A549 (cell line): ENCODE data around the gene NECAB3. TPM values are rescaled to one million over a fixed set of nuclear protein-coding genes. Genes with fewer than 3 reads are reported as not detected.

ENCODE experiments used
- ATAC-seq, 2 experiments: fragments of 200-7000 bp in 1 of 2; fragments of >200 bp in 1 of 2; cut with Nextera tagmentation in 1 of 2; cut with Tn5 transposase in 1 of 2; 3 replicates each; pipeline versions ENCODE4 v1.8.0 to v1.9.1; 2018 to 2020; ENCODE audit warnings: mild to moderate bottlenecking in 1 of 2, moderate library complexity in 1 of 2
- CTCF ChIA-PET: fragments of 300-600 bp; sonication (Branson Sonifier 250); formaldehyde crosslinking; extraction: SDS; loops from one replicate; lab custom pipeline; 2021; ENCODE audit warnings: antibody characterized with exemption, inconsistent platforms; lab: Yijun Ruan, JAX
- POLR2A ChIA-PET: fragments of 350-600 bp; formaldehyde crosslinking; extraction: SDS; loops from one replicate; lab custom pipeline; 2021; ENCODE audit warnings: antibody characterized with exemption, inconsistent platforms; lab: Yijun Ruan, JAX
- DNase-seq, 2 experiments: peaks; one replicate each; pipeline versions ENCODE4 v3.0.0 to v3.0.0-alpha.2; 2011 to 2016; ENCODE audit warnings: low read depth in 1 of 2, low spot score in 1 of 2
- FAIRE-seq: peaks from 2 replicates; lab custom pipeline; 2011; peaks lifted over from hg19 to GRCh38; lab: Jason Lieb, UNC
- H3K27ac ChIP-seq, 2 experiments: fragments of >200 bp; sonication (Bioruptor Twin); formaldehyde crosslinking; 3 replicates each; pipeline ENCODE4 v1.5.1; 2016 to 2017
- H3K4me1 ChIP-seq: fragments of >200 bp; sonication (Bioruptor Twin); formaldehyde crosslinking; 3 replicates; pipeline ENCODE4 v1.6.1; 2016
- H3K4me2 ChIP-seq: fragments of >200 bp; sonication (Bioruptor Twin); formaldehyde crosslinking; 3 replicates; pipeline ENCODE4 v1.6.1; 2016
- H3K4me3 ChIP-seq: fragments of >200 bp; sonication (Bioruptor Twin); formaldehyde crosslinking; 3 replicates; pipeline ENCODE4 v1.5.1; 2016
- H3K9me3 ChIP-seq: fragments of >200 bp; sonication (Bioruptor Twin); formaldehyde crosslinking; 3 replicates; pipeline ENCODE4 v1.6.1; 2016
- BHLHE40 ChIP-seq: IDR thresholded peaks from 2 replicates; pipeline ENCODE4 v1.6.1; 2012; ENCODE audit warnings: low read depth, low read length, inconsistent platforms
- CEBPB ChIP-seq, 2 experiments: fragments of >200 bp in 1 of 2; sonication (Bioruptor Twin) in 1 of 2; formaldehyde crosslinking in 1 of 2; IDR thresholded peaks; 2 replicates each; pipeline ENCODE4 v1.6.1; 2012 to 2016
- CHD4 ChIP-seq: fragments of 200-600 bp; sonication (generic); IDR thresholded peaks from 2 replicates; pipeline ENCODE4 v1.6.1; 2016; ENCODE audit warnings: antibody characterized with exemption, mild to moderate bottlenecking, borderline replicate concordance
- EHF ChIP-seq: fragments of 250-450 bp; sonication (Bioruptor Pico); IDR thresholded peaks from 2 replicates; pipeline ENCODE4 v1.5.0; 2020; ENCODE audit warnings: mild to moderate bottlenecking
- EHMT2 ChIP-seq: fragments of 200-600 bp; sonication (generic); IDR thresholded peaks from 2 replicates; pipeline ENCODE4 v1.6.1; 2016; ENCODE audit warnings: antibody characterized with exemption, low read depth, mild to moderate bottlenecking, moderate library complexity
- EP300 ChIP-seq, 2 experiments: fragments of >200 bp; sonication (Bioruptor Twin); formaldehyde crosslinking; IDR thresholded peaks; 2 replicates in 1 of 2; 3 replicates in 1 of 2; pipeline ENCODE4 v1.6.1; 2016 to 2017
- ESRRA ChIP-seq: fragments of 150-350 bp; IDR thresholded peaks from 2 replicates; pipeline ENCODE4 v1.6.1; 2014; ENCODE audit warnings: mild to moderate bottlenecking, low read length, borderline replicate concordance
- FOSB ChIP-seq: fragments of 250-450 bp; sonication (Bioruptor Pico); IDR thresholded peaks from 2 replicates; pipeline ENCODE4 v1.5.0; 2020; ENCODE audit warnings: mild to moderate bottlenecking, moderate library complexity
- FOXS1 ChIP-seq: fragments of 250-450 bp; sonication (Bioruptor Pico); IDR thresholded peaks from 2 replicates; pipeline ENCODE4 v1.5.0; 2020; ENCODE audit warnings: mild to moderate bottlenecking, moderate library complexity
- GATA3 ChIP-seq: IDR thresholded peaks from 2 replicates; pipeline ENCODE4 v1.6.1; 2012; ENCODE audit warnings: borderline replicate concordance
- HDAC2 ChIP-seq: fragments of 200-600 bp; sonication (generic); IDR thresholded peaks from 2 replicates; pipeline ENCODE4 v1.6.1; 2016
- HOXA7 ChIP-seq: fragments of 250-450 bp; sonication (Bioruptor Pico); IDR thresholded peaks from 2 replicates; pipeline ENCODE4 v1.5.0; 2020; ENCODE audit warnings: mild to moderate bottlenecking, moderate library complexity
- HOXB13 ChIP-seq: fragments of 250-450 bp; sonication (Bioruptor Pico); IDR thresholded peaks from 2 replicates; pipeline ENCODE4 v1.5.0; 2020; ENCODE audit warnings: low read depth, mild to moderate bottlenecking, moderate library complexity
- HOXB5 ChIP-seq: fragments of 250-450 bp; sonication (Bioruptor Pico); IDR thresholded peaks from 2 replicates; pipeline ENCODE4 v1.5.0; 2020; ENCODE audit warnings: mild to moderate bottlenecking, moderate library complexity
- KDM1A ChIP-seq: fragments of 200-600 bp; sonication (generic); IDR thresholded peaks from 2 replicates; pipeline ENCODE4 v1.6.1; 2016; ENCODE audit warnings: low read depth, mild to moderate bottlenecking
- MYC ChIP-seq: IDR thresholded peaks from 2 replicates; pipeline ENCODE4 v1.6.1; 2012; ENCODE audit warnings: mild to moderate bottlenecking, inconsistent platforms, low read length, improper control_type of control experiment, borderline replicate concordance
- NPAS2 ChIP-seq: fragments of 250-450 bp; sonication (Bioruptor Pico); IDR thresholded peaks from 2 replicates; pipeline ENCODE4 v1.8.0; 2022; ENCODE audit warnings: mild to moderate bottlenecking, moderate library complexity, borderline replicate concordance
- PHF8 ChIP-seq: fragments of 200-600 bp; sonication (generic); IDR thresholded peaks from 2 replicates; pipeline ENCODE4 v1.6.1; 2016; ENCODE audit warnings: low read depth, mild to moderate bottlenecking, antibody characterized with exemption, moderate library complexity, borderline replicate concordance
- POLR2AphosphoS2 ChIP-seq: conservative IDR thresholded peaks from 2 replicates; pipeline ENCODE4 v1.6.1; 2012; ENCODE audit warnings: low read length, improper control_type of control experiment, inconsistent platforms
- RARB ChIP-seq: fragments of 250-450 bp; sonication (Bioruptor Pico); IDR thresholded peaks from 2 replicates; pipeline ENCODE4 v1.8.0; 2021; ENCODE audit warnings: mild to moderate bottlenecking, moderate library complexity
- TFCP2L1 ChIP-seq: fragments of 250-450 bp; sonication (Bioruptor Pico); IDR thresholded peaks from 2 replicates; pipeline ENCODE4 v1.5.0; 2021; ENCODE audit warnings: mild to moderate bottlenecking
- ZNF302 ChIP-seq: fragments of 250-450 bp; sonication (Bioruptor Pico); IDR thresholded peaks from 2 replicates; pipeline ENCODE4 v1.9.0; 2021; ENCODE audit warnings: inconsistent platforms, mild to moderate bottlenecking, moderate library complexity
- WGBS: methylation state at CpG from one replicate; pipeline ENCODE4 v1.1.6; 2017; ENCODE audit errors: missing lambda C conversion rate; 5-methylcytosine and 5-hydroxymethylcytosine counted together
- polyA plus RNA-seq, 4 experiments: library from polyadenylated mRNA; depleted of rRNA in 3 of 4; stranded (reverse); fragments of >200 nt; fragmentation: RNase III in 1 of 4; extraction: RNeasy Plus Mini Kit Qiagen cat#74134 plus additional on column Dnase treatment in 1 of 4; gene quantifications; 2 replicates in 3 of 4; 3 replicates in 1 of 4; pipeline ENCODE4 v1.2.3, GENCODE V29; 2011 to 2017
- TF ChIP-seq, protein P1 (sequence below): IDR thresholded peaks from 2 replicates; pipeline ENCODE4 v1.6.1; 2012
- TF ChIP-seq, protein P2 (sequence below): fragments of >200 bp; sonication (Bioruptor Twin); formaldehyde crosslinking; IDR thresholded peaks from 3 replicates; pipeline ENCODE4 v1.5.1; 2016

The NECAB3 gene
- polyA plus RNA-seq, 2 of the 4 experiments (the other 2 are of a cell fraction): 9.3 to 19.3 TPM

GRCh38 chr20:33660685-33661058, 13.6 kb downstream of the NECAB3 start:
- 86% methylated on average over 7 of the region's 7 CpGs for WGBS
- ATAC-seq (no peak), FAIRE-seq (no peak), DNase-seq (no peak)
- Histone ChIP-seq H3K9me3 (no peaks in the 10 kb centered on the region), H3K4me3 (no peak overlapping the region), H3K4me1 (peaks cover 15% of the 10 kb centered on the region), H3K4me2 (no peak overlapping the region), H3K27ac (no peak overlapping the region)
- no peak for TF ChIP-seq ZNF302 (CRISPR knock-in tag)
- TF ChIP-seq, protein P1, sequence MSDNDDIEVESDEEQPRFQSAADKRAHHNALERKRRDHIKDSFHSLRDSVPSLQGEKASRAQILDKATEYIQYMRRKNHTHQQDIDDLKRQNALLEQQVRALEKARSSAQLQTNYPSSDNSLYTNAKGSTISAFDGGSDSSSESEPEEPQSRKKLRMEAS: no peak
- TF ChIP-seq ESRRA: no peak
- TF ChIP-seq HOXA7 (CRISPR knock-in tag): no peak
- no peak for TF ChIP-seq FOSB (CRISPR knock-in tag)
- TF ChIP-seq POLR2AphosphoS2: no peak
- CTCF ChIA-PET: interaction anchor here (0.6 to 0.9 kb wide), 4 partner anchors 22 to 453 kb away, joined by 3 to 4 read pairs (median 3); no protein-coding TSS in a partner anchor
- POLR2A ChIA-PET: no interaction called here

GRCh38 chr20:33660035-33660684, 14.1 kb downstream of the NECAB3 start:
- Histone ChIP-seq H3K4me2 (no peak overlapping the region), H3K4me1 (peaks cover 15% of the 10 kb centered on the region), H3K9me3 (no peaks in the 10 kb centered on the region), H3K27ac (no peak overlapping the region), H3K4me3 (no peak overlapping the region)
- ChIA-PET POLR2A (no interaction called here), CTCF (interaction anchor here (0.6 kb wide), 1 partner anchor 454 kb away, joined by 3 read pairs; no protein-coding TSS in a partner anchor)
- DNase-seq: no peak
- WGBS: 89% methylated on average over 17 of the region's 21 CpGs
- ATAC-seq: no peak
- TF ChIP-seq EHMT2: no peak
- TF ChIP-seq MYC: no peak
- TF ChIP-seq EP300 (IDR thresholded peaks at IDR 0.05): no peak
- TF ChIP-seq HDAC2: no peak
- TF ChIP-seq, protein P2, sequence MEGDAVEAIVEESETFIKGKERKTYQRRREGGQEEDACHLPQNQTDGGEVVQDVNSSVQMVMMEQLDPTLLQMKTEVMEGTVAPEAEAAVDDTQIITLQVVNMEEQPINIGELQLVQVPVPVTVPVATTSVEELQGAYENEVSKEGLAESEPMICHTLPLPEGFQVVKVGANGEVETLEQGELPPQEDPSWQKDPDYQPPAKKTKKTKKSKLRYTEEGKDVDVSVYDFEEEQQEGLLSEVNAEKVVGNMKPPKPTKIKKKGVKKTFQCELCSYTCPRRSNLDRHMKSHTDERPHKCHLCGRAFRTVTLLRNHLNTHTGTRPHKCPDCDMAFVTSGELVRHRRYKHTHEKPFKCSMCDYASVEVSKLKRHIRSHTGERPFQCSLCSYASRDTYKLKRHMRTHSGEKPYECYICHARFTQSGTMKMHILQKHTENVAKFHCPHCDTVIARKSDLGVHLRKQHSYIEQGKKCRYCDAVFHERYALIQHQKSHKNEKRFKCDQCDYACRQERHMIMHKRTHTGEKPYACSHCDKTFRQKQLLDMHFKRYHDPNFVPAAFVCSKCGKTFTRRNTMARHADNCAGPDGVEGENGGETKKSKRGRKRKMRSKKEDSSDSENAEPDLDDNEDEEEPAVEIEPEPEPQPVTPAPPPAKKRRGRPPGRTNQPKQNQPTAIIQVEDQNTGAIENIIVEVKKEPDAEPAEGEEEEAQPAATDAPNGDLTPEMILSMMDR: no peak
- TF ChIP-seq RARB (CRISPR knock-in tag): no peak
- TF ChIP-seq HOXB5 (CRISPR knock-in tag): no peak
- TF ChIP-seq CEBPB (IDR thresholded peaks at IDR 0.05): no peak
- no peak for TF ChIP-seq KDM1A
- TF ChIP-seq GATA3: no peak
- TF ChIP-seq EHF (CRISPR knock-in tag): no peak
- TF ChIP-seq NPAS2 (CRISPR knock-in tag): no peak
- no peak for TF ChIP-seq HOXB13 (CRISPR knock-in tag)
- TF ChIP-seq FOSB (CRISPR knock-in tag): no peak
- no peak for TF ChIP-seq FOXS1 (CRISPR knock-in tag)
- no peak for TF ChIP-seq TFCP2L1 (CRISPR knock-in tag)
- no peak for TF ChIP-seq CHD4
- no peak for TF ChIP-seq BHLHE40
- no peak for TF ChIP-seq PHF8
- FAIRE-seq: no peak
